Kidney (tissue), 14 donors: ENCODE measurements around the gene PTPRT. TPM values are rescaled to one million over a fixed set of nuclear protein-coding genes. Genes with fewer than 3 reads are reported as not detected.

Experiments used
- DNase-seq, 5 donors: peaks; one replicate each; pipeline ENCODE4 v3.0.0-alpha.2; 2013 to 2020
- FAIRE-seq: peaks from 2 replicates; lab custom pipeline; 2012; peaks lifted over from hg19 to GRCh38; lab: Jason Lieb, UNC
- H3K27ac ChIP-seq, 2 donors: one replicate each; pipeline ENCODE4 v1.7.0; 2013; ENCODE audit warnings: low read depth in 2 of 2, low read length in 2 of 2, inconsistent platforms in 1 of 2
- H3K27me3 ChIP-seq: one replicate; pipeline ENCODE4 v1.7.1; 2013; ENCODE audit warnings: low read length, inconsistent platforms; ENCODE audit not compliant: control insufficient read depth, insufficient read depth
- H3K36me3 ChIP-seq, 3 donors: one replicate each; pipeline versions ENCODE4 v1.7.0 to v1.7.1; 2013; ENCODE audit warnings: low read length in 3 of 3, control low read depth in 1 of 3, inconsistent platforms in 1 of 3; ENCODE audit not compliant: insufficient read depth in 3 of 3, control insufficient read depth in 2 of 3
- H3K4me1 ChIP-seq, 3 donors: one replicate each; pipeline versions ENCODE4 v1.7.0 to v1.7.1; 2013; ENCODE audit warnings: low read length in 3 of 3, inconsistent platforms in 1 of 3, low read depth in 1 of 3; ENCODE audit not compliant: control insufficient read depth in 2 of 3, insufficient read depth in 2 of 3
- H3K4me3 ChIP-seq, 3 donors: one replicate each; pipeline versions ENCODE4 v1.7.0 to v1.8.1; 2013; ENCODE audit warnings: low read length in 3 of 3, control low read depth in 1 of 3, inconsistent platforms in 1 of 3
- H3K9ac ChIP-seq, 3 donors: one replicate each; pipeline versions ENCODE4 v1.7.0 to v1.7.1; 2013; ENCODE audit warnings: low read length in 3 of 3, control low read depth in 1 of 3, inconsistent platforms in 1 of 3
- H3K9me3 ChIP-seq, 3 donors: one replicate each; pipeline versions ENCODE4 v1.7.0 to v1.7.1; 2013; ENCODE audit warnings: low read length in 3 of 3, control low read depth in 1 of 3, inconsistent platforms in 1 of 3; ENCODE audit not compliant: control insufficient read depth in 2 of 3, insufficient read depth in 1 of 3
- intact Hi-C: fragments of 100-400 bp; cut with DNase I; formaldehyde crosslinking; loops from one replicate; pipeline ENCODE4 v1.11.1; 2022
- polyA plus RNA-seq: library from polyadenylated mRNA; stranded (reverse); fragments of 350-450 nt; fragmentation: Illumina TruSeq; extraction: RNeasy Lipid Tissue Mini Kit (QIAGEN cat#74804); gene quantifications from one replicate; pipeline ENCODE4 v1.2.3, GENCODE V29; 2014; ENCODE audit warnings: low read depth, low replicate concordance; ENCODE audit not compliant: insufficient read depth
- total RNA-seq: library from RNA; stranded (reverse); fragmentation: NEBNext Ultra II Directional; extraction: Animal tissue kit (Norgen Biotek cat#: 25700); gene quantifications from one replicate; pipeline ENCODE4 v1.2.1, GENCODE V29; 2021
- TF ChIP-seq, protein P1 (sequence below): IDR thresholded peaks from 3 replicates; pipeline ENCODE4 v1.5.1; 2012; ENCODE audit warnings: mild to moderate bottlenecking, moderate library complexity, borderline replicate concordance; ENCODE audit not compliant: insufficient read depth; ENCODE audit errors: extremely low read depth
- donor health status: control.
- donor health status: control.
- donor health status: control.
- donor health status: control.
- donor health status: control.
- donor health status: DM: yes; HTN: yes; CAD: no.
- donor health status: Normal renal cell carcinoma (clear cell type).

Gene PTPRT
- total and polyA plus RNA-seq, 2 donors from 2014 or later, result 0.60 TPM; not detected in 1

DNA sequence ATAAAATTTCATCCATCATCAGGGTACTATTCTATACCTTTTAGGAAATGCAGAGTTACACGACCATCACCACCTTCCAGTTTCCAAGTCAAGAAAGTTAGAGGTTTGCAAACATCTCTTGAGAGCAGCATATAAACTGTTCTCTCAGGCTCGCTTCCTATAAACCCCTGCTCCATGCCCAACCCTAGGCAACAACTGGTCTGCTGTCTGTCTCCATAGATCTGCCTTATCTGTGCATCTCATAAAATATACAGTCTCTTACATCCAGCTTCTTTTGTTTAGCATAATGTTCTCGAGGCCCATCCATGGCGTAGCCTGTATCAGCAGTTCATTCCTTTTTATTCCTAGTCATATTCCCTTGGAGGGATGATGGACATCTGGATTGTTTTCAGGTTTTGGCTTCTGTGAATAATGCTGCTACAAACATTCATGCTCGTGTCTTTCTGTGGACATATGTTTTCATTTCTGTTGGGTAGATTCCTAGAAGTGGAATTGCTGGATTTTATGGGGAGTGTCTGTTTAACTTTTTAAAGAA is 6.1 kb downstream of the PTPRT start:
- Histone ChIP-seq H3K27ac (no peak overlapping the region), H3K9ac (no peak overlapping the region), H3K27me3 (peaks cover 11% of the 10 kb centered on the region), H3K9me3 (no peaks in the 10 kb centered on the region), H3K4me1 (no peaks in the 10 kb centered on the region), H3K4me3 (no peak overlapping the region), H3K36me3 (no peaks in the 10 kb centered on the region)
- peak in 1 of 5 donors; percentile 53 for DNase-seq
- no peak for FAIRE-seq
- intact Hi-C loops, result no loop called here
- TF ChIP-seq, protein P1, sequence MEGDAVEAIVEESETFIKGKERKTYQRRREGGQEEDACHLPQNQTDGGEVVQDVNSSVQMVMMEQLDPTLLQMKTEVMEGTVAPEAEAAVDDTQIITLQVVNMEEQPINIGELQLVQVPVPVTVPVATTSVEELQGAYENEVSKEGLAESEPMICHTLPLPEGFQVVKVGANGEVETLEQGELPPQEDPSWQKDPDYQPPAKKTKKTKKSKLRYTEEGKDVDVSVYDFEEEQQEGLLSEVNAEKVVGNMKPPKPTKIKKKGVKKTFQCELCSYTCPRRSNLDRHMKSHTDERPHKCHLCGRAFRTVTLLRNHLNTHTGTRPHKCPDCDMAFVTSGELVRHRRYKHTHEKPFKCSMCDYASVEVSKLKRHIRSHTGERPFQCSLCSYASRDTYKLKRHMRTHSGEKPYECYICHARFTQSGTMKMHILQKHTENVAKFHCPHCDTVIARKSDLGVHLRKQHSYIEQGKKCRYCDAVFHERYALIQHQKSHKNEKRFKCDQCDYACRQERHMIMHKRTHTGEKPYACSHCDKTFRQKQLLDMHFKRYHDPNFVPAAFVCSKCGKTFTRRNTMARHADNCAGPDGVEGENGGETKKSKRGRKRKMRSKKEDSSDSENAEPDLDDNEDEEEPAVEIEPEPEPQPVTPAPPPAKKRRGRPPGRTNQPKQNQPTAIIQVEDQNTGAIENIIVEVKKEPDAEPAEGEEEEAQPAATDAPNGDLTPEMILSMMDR, result no peak

- TF ChIP-seq, protein P1, result no peak
- DNase-seq, result peak in 2 of 5 donors; percentile 46 to 83
- Histone ChIP-seq H3K27ac (no peak overlapping the region), H3K9ac (no peak overlapping the region), H3K9me3 (peaks cover 0 to 3% (median 0%) of the 10 kb centered on the region in 3 donors), H3K4me1 (no peaks in the 10 kb centered on the region), H3K27me3 (no peaks in the 10 kb centered on the region), H3K36me3 (no peaks in the 10 kb centered on the region), H3K4me3 (no peak overlapping the region)
- intact Hi-C loops, result no loop called here
- no peak for FAIRE-seq
Observed at GRCh38 chr20:43178080-43178479, 11.6 kb downstream of the PTPRT start.

DNA sequence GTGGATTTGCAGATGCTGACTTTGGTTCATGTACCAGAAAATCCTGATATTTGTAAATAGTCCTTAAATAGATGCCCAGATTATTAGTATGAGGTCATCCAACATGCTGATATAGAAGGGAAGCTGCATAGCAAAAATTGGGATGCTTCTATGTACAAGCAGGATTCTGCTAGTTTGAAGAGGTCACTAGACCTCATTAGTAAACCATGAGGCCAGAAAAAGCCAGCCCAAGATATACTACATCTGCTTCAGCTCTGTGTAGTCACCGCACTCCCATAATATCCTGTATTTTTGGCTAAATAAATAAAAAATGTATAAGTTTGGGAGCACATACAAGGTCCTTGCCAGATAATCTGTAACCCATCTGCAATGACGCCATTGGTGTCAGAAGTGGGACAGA is 13.0 kb downstream of the PTPRT start:
- intact Hi-C loops, result no loop called here
- no peaks in the 10 kb centered on the region for H3K36me3 ChIP-seq
- H3K9me3 ChIP-seq, result peaks cover 0 to 3% (median 0%) of the 10 kb centered on the region in 3 donors
- H3K27me3 ChIP-seq, result no peaks in the 10 kb centered on the region
- H3K4me1 ChIP-seq, result no peaks in the 10 kb centered on the region
- no peak overlapping the region for H3K9ac ChIP-seq
- no peak overlapping the region for H3K27ac ChIP-seq
- H3K4me3 ChIP-seq, result no peak overlapping the region
- no peak for FAIRE-seq
- peak in 1 of 5 donors; percentile 33 for DNase-seq
- TF ChIP-seq, protein P1, result no peak

DNA sequence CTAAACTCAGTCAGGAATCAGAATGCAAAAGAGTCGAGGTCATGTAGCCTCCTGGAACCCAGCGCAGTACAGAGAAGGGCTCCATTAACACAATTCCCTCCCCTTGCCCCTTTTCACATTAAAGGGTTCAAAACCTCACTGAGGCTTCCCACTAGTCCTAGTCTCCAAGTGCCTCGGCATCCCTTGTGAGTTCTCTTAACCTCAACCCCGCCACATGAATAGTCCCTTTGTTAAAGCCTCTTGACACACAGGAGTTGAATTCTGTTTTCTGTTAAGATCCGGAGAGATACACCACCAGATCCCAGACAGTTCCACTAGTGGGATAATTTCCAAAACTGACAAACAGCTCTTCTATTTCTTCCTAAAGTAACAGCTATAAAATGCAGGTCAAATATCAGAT is 17.8 kb downstream of the PTPRT start:
- Histone ChIP-seq H3K9me3 (peaks cover 0 to under 1% (median 0%) of the 10 kb centered on the region in 3 donors), H3K4me3 (no peak overlapping the region), H3K27me3 (no peaks in the 10 kb centered on the region), H3K9ac (no peak overlapping the region), H3K36me3 (no peaks in the 10 kb centered on the region), H3K4me1 (peaks cover 0 to 7% (median under 1%) of the 10 kb centered on the region in 3 donors), H3K27ac (no peak overlapping the region)
- intact Hi-C loops, result no loop called here
- FAIRE-seq, result no peak
- no peak for DNase-seq
- TF ChIP-seq, protein P1, result no peak
